ENCODE measurements around the gene PDE7B.

PDE7B gene

GRCh38 chr6:135992739-135993138 lies 141.2 kb downstream of the PDE7B start:
- no peaks in the 10 kb centered on the region for H3K9me3 ChIP-seq (ENCODE audit: low read length)

DNA sequence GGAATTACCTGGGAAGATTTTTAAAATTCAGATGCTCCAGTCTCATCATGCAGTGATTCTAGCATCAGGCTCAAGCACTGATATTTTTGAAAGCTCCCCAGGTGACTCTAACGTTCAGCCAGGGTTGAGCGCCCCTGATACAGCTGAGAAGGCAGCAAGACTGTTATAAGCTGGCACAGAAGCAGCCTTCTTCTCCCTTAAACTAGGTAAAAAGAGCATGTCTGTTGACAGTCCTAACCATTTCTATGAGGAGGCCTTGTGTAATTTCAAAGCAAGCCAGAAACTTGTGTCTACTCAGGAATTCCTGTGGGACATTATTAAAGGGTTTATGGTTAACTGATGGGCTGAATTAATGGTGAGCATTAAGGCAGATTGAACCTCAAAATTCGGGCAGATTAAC lies 141.9 kb downstream of the PDE7B start:
- Histone ChIP-seq H3F3A (ENCODE audit: insufficient read depth, low read length) (no peaks in the 10 kb centered on the region), H4K20me1 (ENCODE audit: insufficient read depth, low read length) (no peaks in the 10 kb centered on the region), H3K4me3 (ENCODE audit: low read depth, low read length, poor library complexity, severe bottlenecking) (no peak overlapping the region), H3K4me1 (ENCODE audit: insufficient read depth, low read length, severe bottlenecking) (no peaks in the 10 kb centered on the region), H3K36me3 (ENCODE audit: insufficient read depth, low read length) (no peaks in the 10 kb centered on the region), H3K27ac (ENCODE audit: low read depth, low read length, poor library complexity, severe bottlenecking) (no peak overlapping the region), H3K9ac (ENCODE audit: low read length) (no peak overlapping the region), H3K4me2 (ENCODE audit: low read length) (no peak overlapping the region), H3K79me2 (ENCODE audit: insufficient read depth, low read length) (no peaks in the 10 kb centered on the region), H3K9me3 (ENCODE audit: low read length) (no peaks in the 10 kb centered on the region), H3K27me3 (ENCODE audit: insufficient read depth, low read length) (no peaks in the 10 kb centered on the region), H2AFZ (ENCODE audit: low read length) (no peak overlapping the region), H3K9me2 (ENCODE audit: low read depth, low read length) (no peaks in the 10 kb centered on the region)
- no peak for TF ChIP-seq EZH2 (IDR thresholded peaks at IDR 0.05; ENCODE audit: borderline replicate concordance, low read length)

More at GRCh38 chr6:135992739-135993138, 141.2 kb downstream of the PDE7B start:
- Histone ChIP-seq H3K27ac (ENCODE audit: low read depth, low read length, poor library complexity, severe bottlenecking) (no peak overlapping the region), H3K79me2 (ENCODE audit: insufficient read depth, low read length) (no peaks in the 10 kb centered on the region), H3K9ac (ENCODE audit: low read length) (no peak overlapping the region), H3F3A (ENCODE audit: insufficient read depth, low read length) (no peaks in the 10 kb centered on the region), H3K4me1 (ENCODE audit: insufficient read depth, low read length, severe bottlenecking) (no peaks in the 10 kb centered on the region), H4K20me1 (ENCODE audit: insufficient read depth, low read length) (no peaks in the 10 kb centered on the region), H3K4me2 (ENCODE audit: low read length) (no peak overlapping the region), H2AFZ (ENCODE audit: low read length) (no peak overlapping the region), H3K36me3 (ENCODE audit: insufficient read depth, low read length) (no peaks in the 10 kb centered on the region), H3K9me2 (ENCODE audit: low read depth, low read length) (no peaks in the 10 kb centered on the region), H3K4me3 (ENCODE audit: low read depth, low read length, poor library complexity, severe bottlenecking) (no peak overlapping the region), H3K27me3 (ENCODE audit: insufficient read depth, low read length) (no peaks in the 10 kb centered on the region)
- TF ChIP-seq EZH2 (IDR thresholded peaks at IDR 0.05; ENCODE audit: borderline replicate concordance, low read length) (no peak), CTCF (IDR thresholded peaks at IDR 0.05; ENCODE audit: low read length) (no peak)

- Histone ChIP-seq H3K79me2 (ENCODE audit: insufficient read depth, low read length) (no peaks in the 10 kb centered on the region), H3K4me3 (ENCODE audit: low read depth, low read length, poor library complexity, severe bottlenecking) (no peak overlapping the region)
Measured at GRCh38 chr6:135994857-135995544, 143.5 kb downstream of the PDE7B start.

More at GRCh38 chr6:135994857-135995544, 143.5 kb downstream of the PDE7B start:
- no peaks in the 10 kb centered on the region for H3K9me3 ChIP-seq (ENCODE audit: low read length)
- H3K36me3 ChIP-seq (ENCODE audit: insufficient read depth, low read length), result no peaks in the 10 kb centered on the region
- H3K27me3 ChIP-seq (ENCODE audit: insufficient read depth, low read length), result no peaks in the 10 kb centered on the region
- no peak overlapping the region for H3K9ac ChIP-seq (ENCODE audit: low read length)
- no peak for TF ChIP-seq EZH2 (IDR thresholded peaks at IDR 0.05; ENCODE audit: borderline replicate concordance, low read length)
- TF ChIP-seq CTCF (IDR thresholded peaks at IDR 0.05; ENCODE audit: low read length), result no peak
- H4K20me1 ChIP-seq (ENCODE audit: insufficient read depth, low read length), result no peaks in the 10 kb centered on the region
- H3K4me2 ChIP-seq (ENCODE audit: low read length), result no peak overlapping the region
- no peak overlapping the region for H3K27ac ChIP-seq (ENCODE audit: low read depth, low read length, poor library complexity, severe bottlenecking)
- H3K4me1 ChIP-seq (ENCODE audit: insufficient read depth, low read length, severe bottlenecking), result no peaks in the 10 kb centered on the region
- no peak overlapping the region for H2AFZ ChIP-seq (ENCODE audit: low read length)
- H3K9me2 ChIP-seq (ENCODE audit: low read depth, low read length), result no peaks in the 10 kb centered on the region
- no peaks in the 10 kb centered on the region for H3F3A ChIP-seq (ENCODE audit: insufficient read depth, low read length)

Data from OCI-LY1 (cell line).